ENCODE data around the gene CHST8. TPM values are rescaled to one million over a fixed set of nuclear protein-coding genes. Genes with fewer than 3 reads are reported as not detected.
"Not testable (repeated sequence)": the region's sequence is repeated elsewhere in the genome, so short reads cannot be mapped to it uniquely, and the experiment has no call there.

Gene CHST8
- total and polyA plus RNA-seq, 5 donors from 2014 or later = 0.27 TPM; not detected in 4

DNA sequence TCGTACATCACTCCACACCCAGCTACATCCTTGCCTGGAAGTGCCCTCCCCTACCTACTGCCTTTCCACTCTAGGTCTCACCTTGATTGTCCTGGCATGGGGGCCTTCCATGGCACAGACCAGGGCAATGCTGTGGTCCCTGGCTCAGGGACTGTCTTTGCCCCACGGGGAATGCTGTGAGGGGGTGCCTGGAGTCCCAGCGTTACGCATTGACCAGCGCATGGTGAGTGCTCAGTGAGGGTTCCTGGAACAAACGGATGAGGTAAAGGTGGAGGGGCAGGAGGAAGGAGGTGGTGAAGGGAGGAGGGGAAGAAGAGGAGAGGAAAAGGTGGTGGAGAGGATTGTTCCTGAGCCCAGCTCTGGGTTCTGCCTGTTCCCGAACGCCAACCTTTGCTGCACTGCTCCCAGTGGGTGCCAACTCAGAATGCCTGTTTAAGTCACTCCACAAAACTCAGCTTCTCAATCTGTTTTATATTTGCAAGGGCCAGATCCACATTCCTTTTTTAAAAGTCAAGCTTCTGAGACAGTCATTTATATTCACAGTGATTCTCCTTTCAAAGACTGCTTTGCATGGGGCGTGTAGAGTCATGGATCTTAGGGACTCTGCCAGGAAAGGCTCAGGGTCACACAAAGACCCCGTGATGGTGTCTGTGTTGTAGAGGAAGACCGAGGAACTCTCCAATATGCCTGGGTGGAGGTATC is 40.8 kb downstream of the CHST8 start:
- no peak overlapping the region for H3K27ac ChIP-seq (ENCODE audit: insufficient read depth, low read length, poor library complexity, severe bottlenecking)
- DNase-seq (no peak), ATAC-seq (ENCODE audit: low read depth in 2 of 2) (no peak)
- Mint-ChIP-seq H3K4me3 (no peak overlapping the region), H3K36me3 (no peaks in the 10 kb centered on the region), H3K4me1 (no peaks in the 10 kb centered on the region), H3K27ac (no peak overlapping the region), H3K27me3 (peaks cover 14% of the 10 kb centered on the region), H3K9me3 (peaks cover 0 to 2% (median 0%) of the 10 kb centered on the region in 7 donors)
- H3K36me3 ChIP-seq (ENCODE audit: control insufficient read depth, insufficient read depth, low read length) = no peaks in the 10 kb centered on the region
- no peaks in the 10 kb centered on the region for H3K9me3 ChIP-seq (ENCODE audit: control insufficient read depth in 2 of 2, low read length in 2 of 2)
- H3K4me3 ChIP-seq (ENCODE audit: low read depth, low read length) = no peak overlapping the region
- H3K4me1 ChIP-seq (ENCODE audit: control insufficient read depth, insufficient read depth, low read length, poor library complexity, severe bottlenecking) = no peaks in the 10 kb centered on the region
- no peaks in the 10 kb centered on the region for H3K27me3 ChIP-seq (ENCODE audit: control insufficient read depth, insufficient read depth, low read length)

DNA sequence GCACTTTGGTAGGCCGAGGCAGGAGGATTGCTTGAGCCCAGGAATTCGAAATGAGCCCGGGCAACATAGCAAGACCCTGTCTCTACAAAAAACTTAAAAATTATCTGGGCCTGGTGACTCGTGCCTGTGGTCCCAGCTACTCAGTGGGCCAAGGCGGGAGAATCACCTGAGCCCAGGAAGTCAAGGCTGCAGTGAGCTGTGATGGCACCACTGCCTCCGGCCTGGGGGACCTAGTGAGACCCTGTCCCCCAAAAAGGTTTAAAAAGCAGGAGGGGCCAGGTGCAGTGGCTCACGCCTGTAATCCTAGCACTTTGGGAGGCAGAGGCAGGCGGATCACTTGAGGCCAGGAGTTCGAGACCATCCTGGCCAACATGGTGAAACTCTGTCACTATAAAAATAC is 41.6 kb downstream of the CHST8 start:
- not testable (repeated sequence) for H3K4me3 Mint-ChIP-seq; H3K4me3 ChIP-seq (ENCODE audit: low read depth, low read length); H3K4me1 ChIP-seq (ENCODE audit: control insufficient read depth, insufficient read depth, low read length, poor library complexity, severe bottlenecking); H3K27ac Mint-ChIP-seq; H3K36me3 ChIP-seq (ENCODE audit: control insufficient read depth, insufficient read depth, low read length); H3K9me3 ChIP-seq (ENCODE audit: control insufficient read depth in 2 of 2, low read length in 2 of 2); H3K9me3 Mint-ChIP-seq; H3K27ac ChIP-seq (ENCODE audit: insufficient read depth, low read length, poor library complexity, severe bottlenecking); H3K4me1 Mint-ChIP-seq; H3K27me3 ChIP-seq (ENCODE audit: control insufficient read depth, insufficient read depth, low read length); H3K36me3 Mint-ChIP-seq; ATAC-seq (ENCODE audit: low read depth in 2 of 2); DNase-seq
- H3K27me3 Mint-ChIP-seq = peaks cover 14% of the 10 kb centered on the region

- H3K4me3 ChIP-seq (ENCODE audit: low read depth, low read length) = no peak overlapping the region
- Mint-ChIP-seq H3K27ac (no peak overlapping the region), H3K9me3 (peaks cover 0 to 2% (median 0%) of the 10 kb centered on the region in 7 donors), H3K4me1 (no peaks in the 10 kb centered on the region), H3K36me3 (no peaks in the 10 kb centered on the region), H3K4me3 (no peak overlapping the region), H3K27me3 (peaks cover 14% of the 10 kb centered on the region)
- H3K9me3 ChIP-seq (ENCODE audit: control insufficient read depth in 2 of 2, low read length in 2 of 2) = no peaks in the 10 kb centered on the region
- DNase-seq (no peak), ATAC-seq (ENCODE audit: low read depth in 2 of 2) (no peak)
- H3K4me1 ChIP-seq (ENCODE audit: control insufficient read depth, insufficient read depth, low read length, poor library complexity, severe bottlenecking) = no peaks in the 10 kb centered on the region
- H3K27ac ChIP-seq (ENCODE audit: insufficient read depth, low read length, poor library complexity, severe bottlenecking) = no peak overlapping the region
- H3K27me3 ChIP-seq (ENCODE audit: control insufficient read depth, insufficient read depth, low read length) = no peaks in the 10 kb centered on the region
- no peaks in the 10 kb centered on the region for H3K36me3 ChIP-seq (ENCODE audit: control insufficient read depth, insufficient read depth, low read length)
Measured at GRCh38 chr19:33664744-33665143, 43.0 kb downstream of the CHST8 start.

GRCh38 chr19:33665776-33666595 is 44.2 kb downstream of the CHST8 start:
- Mint-ChIP-seq H3K36me3 (no peaks in the 10 kb centered on the region), H3K27me3 (peaks cover 14% of the 10 kb centered on the region), H3K27ac (no peak overlapping the region), H3K4me3 (no peak overlapping the region), H3K4me1 (no peaks in the 10 kb centered on the region), H3K9me3 (peaks cover 0 to 2% (median 0%) of the 10 kb centered on the region in 7 donors)
- Histone ChIP-seq H3K9me3 (ENCODE audit: control insufficient read depth in 2 of 2, low read length in 2 of 2) (no peaks in the 10 kb centered on the region), H3K27me3 (ENCODE audit: control insufficient read depth, insufficient read depth, low read length) (no peaks in the 10 kb centered on the region), H3K4me1 (ENCODE audit: control insufficient read depth, insufficient read depth, low read length, poor library complexity, severe bottlenecking) (no peaks in the 10 kb centered on the region), H3K36me3 (ENCODE audit: control insufficient read depth, insufficient read depth, low read length) (no peaks in the 10 kb centered on the region), H3K27ac (ENCODE audit: insufficient read depth, low read length, poor library complexity, severe bottlenecking) (no peak overlapping the region), H3K4me3 (ENCODE audit: low read depth, low read length) (no peak overlapping the region)
- DNase-seq = no peak
- ATAC-seq (ENCODE audit: low read depth in 2 of 2) = no peak

- Histone ChIP-seq H3K27me3 (ENCODE audit: control insufficient read depth, insufficient read depth, low read length) (no peaks in the 10 kb centered on the region), H3K4me1 (ENCODE audit: control insufficient read depth, insufficient read depth, low read length, poor library complexity, severe bottlenecking) (no peaks in the 10 kb centered on the region), H3K27ac (ENCODE audit: insufficient read depth, low read length, poor library complexity, severe bottlenecking) (no peak overlapping the region), H3K9me3 (ENCODE audit: control insufficient read depth in 2 of 2, low read length in 2 of 2) (no peaks in the 10 kb centered on the region), H3K36me3 (ENCODE audit: control insufficient read depth, insufficient read depth, low read length) (no peaks in the 10 kb centered on the region), H3K4me3 (ENCODE audit: low read depth, low read length) (no peak overlapping the region)
- H3K4me1 Mint-ChIP-seq = no peaks in the 10 kb centered on the region
- peaks cover 0 to 2% (median 0%) of the 10 kb centered on the region in 7 donors for H3K9me3 Mint-ChIP-seq
- peaks cover 14% of the 10 kb centered on the region for H3K27me3 Mint-ChIP-seq
- no peak for ATAC-seq (ENCODE audit: low read depth in 2 of 2)
- H3K27ac Mint-ChIP-seq = no peak overlapping the region
- H3K4me3 Mint-ChIP-seq = no peak overlapping the region
- H3K36me3 Mint-ChIP-seq = no peaks in the 10 kb centered on the region
- no peak for DNase-seq
Measured at GRCh38 chr19:33667141-33667650, 45.4 kb downstream of the CHST8 start.

GRCh38 chr19:33667881-33668280 is 46.1 kb downstream of the CHST8 start:
- no peak overlapping the region for H3K4me3 ChIP-seq (ENCODE audit: low read depth, low read length)
- Mint-ChIP-seq H3K4me1 (no peaks in the 10 kb centered on the region), H3K27ac (no peak overlapping the region), H3K27me3 (peaks cover 14% of the 10 kb centered on the region), H3K9me3 (peaks cover 0 to 2% (median 0%) of the 10 kb centered on the region in 7 donors), H3K4me3 (no peak overlapping the region), H3K36me3 (no peaks in the 10 kb centered on the region)
- DNase-seq (no peak), ATAC-seq (ENCODE audit: low read depth in 2 of 2) (no peak)
- no peaks in the 10 kb centered on the region for H3K27me3 ChIP-seq (ENCODE audit: control insufficient read depth, insufficient read depth, low read length)
- no peaks in the 10 kb centered on the region for H3K36me3 ChIP-seq (ENCODE audit: control insufficient read depth, insufficient read depth, low read length)
- no peaks in the 10 kb centered on the region for H3K4me1 ChIP-seq (ENCODE audit: control insufficient read depth, insufficient read depth, low read length, poor library complexity, severe bottlenecking)
- no peak overlapping the region for H3K27ac ChIP-seq (ENCODE audit: insufficient read depth, low read length, poor library complexity, severe bottlenecking)
- H3K9me3 ChIP-seq (ENCODE audit: control insufficient read depth in 2 of 2, low read length in 2 of 2) = no peaks in the 10 kb centered on the region

GRCh38 chr19:33668968-33669367 is 47.2 kb downstream of the CHST8 start:
- Mint-ChIP-seq H3K9me3 (peaks cover 0 to 2% (median 0%) of the 10 kb centered on the region in 7 donors), H3K27ac (no peak overlapping the region), H3K4me1 (no peaks in the 10 kb centered on the region), H3K4me3 (no peak overlapping the region), H3K27me3 (peaks cover 14% of the 10 kb centered on the region), H3K36me3 (no peaks in the 10 kb centered on the region)
- DNase-seq = no peak
- Histone ChIP-seq H3K4me1 (ENCODE audit: control insufficient read depth, insufficient read depth, low read length, poor library complexity, severe bottlenecking) (no peaks in the 10 kb centered on the region), H3K9me3 (ENCODE audit: control insufficient read depth in 2 of 2, low read length in 2 of 2) (no peaks in the 10 kb centered on the region), H3K27me3 (ENCODE audit: control insufficient read depth, insufficient read depth, low read length) (no peaks in the 10 kb centered on the region), H3K36me3 (ENCODE audit: control insufficient read depth, insufficient read depth, low read length) (no peaks in the 10 kb centered on the region), H3K4me3 (ENCODE audit: low read depth, low read length) (no peak overlapping the region), H3K27ac (ENCODE audit: insufficient read depth, low read length, poor library complexity, severe bottlenecking) (no peak overlapping the region)
- ATAC-seq (ENCODE audit: low read depth in 2 of 2) = no peak

Data from CD4-positive, CD25-positive, alpha-beta regulatory T cell (primary cell).